Measurements from ENCODE around the gene NFATC3. TPM values are rescaled to one million over a fixed set of nuclear protein-coding genes. Genes with fewer than 3 reads are reported as not detected.
A peak's percentile ranks its signal among the peaks of the same experiment; 100 is the strongest.
"Not testable (repeated sequence)": the region's sequence is repeated elsewhere in the genome, so short reads cannot be mapped to it uniquely, and the experiment has no call there.

The NFATC3 gene
- total and polyA plus RNA-seq, 7 donors: 9.8 to 53.5 (median 42.7) TPM

GRCh38 chr16:68128577-68129305, 43.6 kb downstream of the NFATC3 start:
- WGBS, 3 donors: 40 to 48% (median 41%) methylated on average over 6 of the region's 6 CpGs
- intact Hi-C loops (cut with DNase I): no loop called here
- DNase-seq: no peak

GRCh38 chr16:68130520-68130919, 45.4 kb downstream of the NFATC3 start:
- intact Hi-C loops (cut with DNase I): loop anchor here in 1 of 2 donors (5.0 kb wide), 1 partner anchor 38 kb away; no protein-coding TSS in a partner anchor
- H3K27ac ChIP-seq: peak overlapping the region; percentile 78
- no peak for TF ChIP-seq CTCF (IDR thresholded peaks at IDR 0.05)
- peaks cover 66% of the 10 kb centered on the region for H3K4me1 ChIP-seq
- H3K4me3 ChIP-seq: no peak overlapping the region
- H3K9me3 ChIP-seq: no peaks in the 10 kb centered on the region
- H3K36me3 ChIP-seq (ENCODE audit: insufficient read depth in 1 of 2, low read depth in 1 of 2): peaks cover 0 to 13% of the 10 kb centered on the region in 2 donors
- DNase-seq: no peak
- 74 to 88% (median 84%) methylated on average over 3 of the region's 3 CpGs for WGBS, 3 donors
- no peak for ATAC-seq
- H3K27me3 ChIP-seq (ENCODE audit: insufficient read depth in 3 of 3, low read length in 2 of 3): no peaks in the 10 kb centered on the region

More at GRCh38 chr16:68128577-68129305, 43.6 kb downstream of the NFATC3 start:
- H3K27me3 ChIP-seq (ENCODE audit: insufficient read depth in 3 of 3, low read length in 2 of 3): no peaks in the 10 kb centered on the region
- H3K27ac ChIP-seq: peak overlapping the region; percentile 78
- ATAC-seq: peak; percentile 67 to 82 (median 70)
- TF ChIP-seq CTCF (IDR thresholded peaks at IDR 0.05): no peak
- no peaks in the 10 kb centered on the region for H3K9me3 ChIP-seq
- H3K36me3 ChIP-seq (ENCODE audit: insufficient read depth in 1 of 2, low read depth in 1 of 2): peaks cover 0 to 13% of the 10 kb centered on the region in 2 donors
- peaks cover 51% of the 10 kb centered on the region for H3K4me1 ChIP-seq
- H3K4me3 ChIP-seq: peak overlapping the region; percentile 9

- ATAC-seq (peak in 2 of 4 donors; percentile 47 to 52), DNase-seq (no peak)
- Histone ChIP-seq H3K4me3 (peak overlapping the region; percentile 9), H3K27me3 (ENCODE audit: insufficient read depth in 3 of 3, low read length in 2 of 3) (no peaks in the 10 kb centered on the region), H3K9me3 (no peaks in the 10 kb centered on the region), H3K36me3 (ENCODE audit: insufficient read depth in 1 of 2, low read depth in 1 of 2) (peaks cover 0 to 4% of the 10 kb centered on the region in 2 donors), H3K27ac (peak overlapping the region; percentile 78), H3K4me1 (peaks cover 66% of the 10 kb centered on the region)
- intact Hi-C loops (cut with DNase I): loop anchor here in 1 of 2 donors (5.0 kb wide), 1 partner anchor 40 kb away; no protein-coding TSS in a partner anchor
- WGBS, 3 donors: 43 to 73% (median 45%) methylated on average over 2 of the region's 2 CpGs
- TF ChIP-seq CTCF (IDR thresholded peaks at IDR 0.05): no peak
Measured at GRCh38 chr16:68131813-68132706, 46.9 kb downstream of the NFATC3 start.

DNA sequence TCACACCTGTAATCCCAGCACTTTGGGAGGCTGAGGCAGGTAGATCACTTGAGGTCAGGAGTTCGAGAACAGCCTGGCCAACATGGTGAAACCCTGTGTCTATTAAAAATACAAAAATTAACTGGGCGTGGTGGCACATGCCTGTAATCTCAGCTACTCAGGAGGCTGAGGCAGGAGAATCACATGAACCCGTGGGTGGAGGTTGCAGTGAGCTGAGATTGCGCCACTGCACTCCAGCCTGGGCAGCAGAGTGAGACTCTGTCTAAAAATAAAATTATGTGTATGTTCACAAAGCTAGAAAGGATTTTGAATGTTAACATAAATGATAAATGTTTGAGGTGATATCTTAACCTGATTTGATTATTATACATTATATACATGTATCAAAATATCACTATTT, 47.8 kb downstream of the NFATC3 start:
- H3K9me3 ChIP-seq; DNase-seq; H3K27me3 ChIP-seq (ENCODE audit: insufficient read depth in 3 of 3, low read length in 2 of 3); ATAC-seq; H3K4me3 ChIP-seq; H3K36me3 ChIP-seq (ENCODE audit: insufficient read depth in 1 of 2, low read depth in 1 of 2): not testable (repeated sequence)
- Histone ChIP-seq H3K27ac (peak overlapping the region; percentile 78), H3K4me1 (peaks cover 66% of the 10 kb centered on the region)
- intact Hi-C loops (cut with DNase I): loop anchor here in 1 of 2 donors (5.0 kb wide), 1 partner anchor 41 kb away; no protein-coding TSS in a partner anchor
- 81 to 93% (median 92%) methylated on average over 4 of the region's 4 CpGs for WGBS, 3 donors

All from psoas muscle (tissue), 8 donors.